Measurements from ENCODE around the gene ICE2. TPM values are rescaled to one million over a fixed set of nuclear protein-coding genes. Genes with fewer than 3 reads are reported as not detected.

The ICE2 gene
- total RNA-seq, 3 donors from 2014 or later = 31.5 to 47.5 (median 36.3) TPM

DNA sequence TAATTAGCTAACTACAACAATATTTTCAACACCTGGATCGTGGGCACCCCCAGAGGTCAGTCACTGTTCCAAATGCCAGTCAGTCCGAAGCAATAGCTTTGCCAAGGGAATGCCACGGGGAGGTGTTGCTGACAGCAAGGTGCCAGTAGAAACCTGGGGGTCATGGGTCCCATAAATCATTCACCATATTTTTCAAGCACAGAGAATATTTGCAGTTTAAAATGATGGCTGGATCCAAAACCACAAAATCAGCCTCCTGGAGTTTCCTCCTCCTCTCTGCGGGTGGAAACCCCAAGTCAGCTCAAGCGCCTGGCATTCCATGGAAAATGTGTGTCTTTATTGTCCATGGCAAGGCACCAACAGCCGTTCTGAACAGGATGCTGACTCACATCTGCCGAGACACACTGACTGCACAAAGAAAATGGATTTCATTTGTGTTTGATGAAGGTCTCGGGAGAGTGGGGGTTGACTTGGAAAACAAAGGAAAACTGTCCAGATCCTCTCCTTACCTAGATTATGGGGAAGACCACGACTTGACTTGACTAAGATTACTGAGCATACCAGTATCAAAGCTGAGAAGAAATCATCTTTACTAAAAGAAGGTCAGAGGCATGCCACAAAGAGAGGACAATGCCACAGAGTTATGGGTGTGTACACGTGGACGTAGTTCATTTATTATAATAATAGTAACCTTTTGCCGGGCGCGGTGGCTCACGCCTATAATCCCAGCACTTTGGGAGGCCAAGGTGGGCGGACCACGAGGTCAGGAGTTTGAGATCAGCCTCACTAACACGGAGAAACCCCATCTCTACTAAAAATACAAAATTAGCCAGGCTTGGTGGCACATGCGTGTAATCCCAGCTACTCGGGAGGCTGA is 107.5 kb downstream of the ICE2 start:
- intact Hi-C loops (cut with DNase I, micrococcal nuclease) = no loop called here
- TF ChIP-seq, protein P1, sequence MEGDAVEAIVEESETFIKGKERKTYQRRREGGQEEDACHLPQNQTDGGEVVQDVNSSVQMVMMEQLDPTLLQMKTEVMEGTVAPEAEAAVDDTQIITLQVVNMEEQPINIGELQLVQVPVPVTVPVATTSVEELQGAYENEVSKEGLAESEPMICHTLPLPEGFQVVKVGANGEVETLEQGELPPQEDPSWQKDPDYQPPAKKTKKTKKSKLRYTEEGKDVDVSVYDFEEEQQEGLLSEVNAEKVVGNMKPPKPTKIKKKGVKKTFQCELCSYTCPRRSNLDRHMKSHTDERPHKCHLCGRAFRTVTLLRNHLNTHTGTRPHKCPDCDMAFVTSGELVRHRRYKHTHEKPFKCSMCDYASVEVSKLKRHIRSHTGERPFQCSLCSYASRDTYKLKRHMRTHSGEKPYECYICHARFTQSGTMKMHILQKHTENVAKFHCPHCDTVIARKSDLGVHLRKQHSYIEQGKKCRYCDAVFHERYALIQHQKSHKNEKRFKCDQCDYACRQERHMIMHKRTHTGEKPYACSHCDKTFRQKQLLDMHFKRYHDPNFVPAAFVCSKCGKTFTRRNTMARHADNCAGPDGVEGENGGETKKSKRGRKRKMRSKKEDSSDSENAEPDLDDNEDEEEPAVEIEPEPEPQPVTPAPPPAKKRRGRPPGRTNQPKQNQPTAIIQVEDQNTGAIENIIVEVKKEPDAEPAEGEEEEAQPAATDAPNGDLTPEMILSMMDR (IDR thresholded peaks at IDR 0.05) = no peak
- Histone ChIP-seq H3K36me3 (ENCODE audit: low read depth) (no peaks in the 10 kb centered on the region), H3K4me1 (ENCODE audit: low read depth) (peaks cover 15% of the 10 kb centered on the region), H3K4me3 (no peak overlapping the region), H3K9me3 (no peaks in the 10 kb centered on the region)
- ATAC-seq = peak; percentile 80
- DNase-seq = peak; percentile 55 to 76 (median 63)

DNA sequence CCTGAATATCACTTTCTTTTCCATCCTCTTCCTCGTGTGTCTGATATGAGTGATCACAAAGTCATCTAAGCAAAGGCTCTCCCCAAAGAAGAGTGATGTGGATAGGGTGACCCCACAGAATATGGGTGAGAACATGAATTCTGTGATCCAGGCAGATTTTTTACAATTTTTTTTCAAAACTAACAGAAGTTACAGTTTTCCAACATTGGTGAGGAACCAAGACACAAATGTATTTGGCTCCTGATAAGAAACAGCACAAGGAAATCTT is 108.1 kb downstream of the ICE2 start:
- ATAC-seq = no peak
- Histone ChIP-seq H3K4me1 (ENCODE audit: low read depth) (peaks cover 15% of the 10 kb centered on the region), H3K4me3 (no peak overlapping the region), H3K9me3 (no peaks in the 10 kb centered on the region), H3K36me3 (ENCODE audit: low read depth) (no peaks in the 10 kb centered on the region)
- intact Hi-C loops (cut with DNase I, micrococcal nuclease) = no loop called here
- DNase-seq = no peak
- TF ChIP-seq, protein P1 (IDR thresholded peaks at IDR 0.05) = no peak

DNA sequence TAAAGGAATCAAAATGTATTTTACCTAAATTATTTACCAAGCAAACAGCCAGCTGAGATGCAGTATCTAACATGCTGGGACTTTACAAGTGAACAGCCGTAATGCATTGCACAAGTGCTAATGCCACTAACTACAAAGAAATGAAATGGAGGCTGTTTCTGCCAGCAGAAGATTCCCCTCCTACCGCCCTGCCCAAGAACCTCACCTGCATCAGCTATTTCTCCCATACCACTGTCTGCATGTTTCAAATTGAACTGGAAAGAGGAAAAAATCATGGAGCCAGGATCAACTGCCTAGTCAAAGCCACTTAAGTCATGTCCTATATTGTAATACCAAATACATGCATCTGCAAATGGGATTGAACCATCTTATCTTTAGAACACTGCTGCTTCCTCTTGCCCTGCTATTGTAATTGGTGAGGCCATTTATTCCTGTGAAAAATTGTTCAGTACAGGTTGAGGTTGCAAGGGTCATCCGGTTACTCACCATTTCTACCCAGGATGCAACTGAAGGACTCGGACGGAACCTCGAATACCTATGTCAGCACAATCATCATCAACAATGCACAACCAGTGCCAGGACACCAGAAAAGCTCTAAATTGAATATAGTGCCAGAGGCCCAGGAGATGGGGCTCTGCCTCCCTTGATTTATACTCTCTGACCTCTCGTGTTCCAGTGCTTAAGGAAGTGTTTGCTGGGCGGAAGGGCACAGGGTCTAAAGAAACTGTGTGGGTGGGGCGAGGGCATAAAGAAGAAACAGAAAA is 108.7 kb downstream of the ICE2 start:
- TF ChIP-seq, protein P1 (IDR thresholded peaks at IDR 0.05) = no peak
- Histone ChIP-seq H3K36me3 (ENCODE audit: low read depth) (no peaks in the 10 kb centered on the region), H3K4me3 (no peak overlapping the region), H3K4me1 (ENCODE audit: low read depth) (peaks cover 15% of the 10 kb centered on the region), H3K9me3 (no peaks in the 10 kb centered on the region)
- DNase-seq = peak in 1 of 3 donors; percentile 59
- intact Hi-C loops (cut with DNase I, micrococcal nuclease) = no loop called here
- peak; percentile 74 for ATAC-seq

DNA sequence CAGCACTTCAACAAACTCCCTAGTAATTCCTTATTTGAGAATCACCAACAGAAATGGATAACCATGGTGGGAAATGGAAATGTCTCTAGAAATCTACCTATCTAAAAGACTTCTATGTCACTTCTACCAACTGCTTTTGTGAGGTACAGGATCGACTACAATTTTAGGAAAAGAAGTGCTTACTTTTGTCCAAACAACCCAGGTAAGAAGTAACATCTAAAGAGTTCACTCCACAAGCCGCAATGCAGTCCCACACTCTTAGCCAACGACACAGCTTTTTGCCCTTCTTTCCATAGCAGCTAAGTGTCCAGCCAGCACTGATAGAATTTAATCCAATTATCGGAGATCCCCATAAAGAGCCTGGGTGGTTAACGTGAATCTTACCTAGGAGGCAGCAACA is 109.2 kb downstream of the ICE2 start:
- H3K36me3 ChIP-seq (ENCODE audit: low read depth) = no peaks in the 10 kb centered on the region
- no peak for ATAC-seq
- intact Hi-C loops (cut with DNase I, micrococcal nuclease) = no loop called here

More for the DNA sequence above, 109.2 kb downstream of the ICE2 start:
- H3K4me3 ChIP-seq = no peak overlapping the region
- TF ChIP-seq, protein P1 (IDR thresholded peaks at IDR 0.05) = no peak
- H3K4me1 ChIP-seq (ENCODE audit: low read depth) = peaks cover 15% of the 10 kb centered on the region
- DNase-seq = no peak
- H3K9me3 ChIP-seq = no peaks in the 10 kb centered on the region

Other genes with a start within 250 kb of the ICE2 start
- gene ANXA2, start 81.2 kb downstream of the ICE2 start, total RNA-seq = 100 to 1,000 TPM; 376 to 796 (median 757) TPM

Data from mucosa of descending colon (tissue), 3 donors.